ENCODE data around the gene POC1A. TPM values are rescaled to one million over a fixed set of nuclear protein-coding genes. Genes with fewer than 3 reads are reported as not detected.

POC1A gene
- total and polyA plus RNA-seq, 2 donors (not counting 1 experiment from before 2014, with no cell fraction given): 3.8 to 17.7 TPM

- Histone ChIP-seq H3K4me1 (ENCODE audit: control insufficient read depth, extremely low read depth, insufficient read depth, low read length) (peaks cover 21% of the 10 kb centered on the region), H2AFZ (ENCODE audit: low read length) (no peak overlapping the region), H3K4me3 (replicated peaks in 1 of 4; ENCODE audit: control extremely low read depth in 1 of 4, insufficient read depth in 1 of 4, low read depth in 3 of 4, low read length in 4 of 4) (no peak overlapping the region), H3K36me3 (ENCODE audit: control insufficient read depth, insufficient read depth, low read length) (no peaks in the 10 kb centered on the region), H3K4me2 (ENCODE audit: extremely low read depth, insufficient read depth, low read length) (no peak overlapping the region), H4K20me1 (ENCODE audit: control insufficient read depth, extremely low read depth, insufficient read depth, low read length) (no peaks in the 10 kb centered on the region), H3K27me3 (ENCODE audit: control insufficient read depth, insufficient read depth, low read length) (no peaks in the 10 kb centered on the region), H3K9me3 (ENCODE audit: control insufficient read depth, insufficient read depth, low read depth, low read length) (no peaks in the 10 kb centered on the region), H3K9ac (ENCODE audit: insufficient read depth, low read length) (no peak overlapping the region), H3K27ac (ENCODE audit: insufficient read depth, low read length) (no peak overlapping the region), H3K79me2 (ENCODE audit: control insufficient read depth, insufficient read depth, low read length) (no peaks in the 10 kb centered on the region)
- no peak for DNase-seq (ENCODE audit: low read depth in 2 of 2)
- TF ChIP-seq EZH2 (IDR thresholded peaks at IDR 0.05; ENCODE audit: low read length, missing control alignments): no peak
- TF ChIP-seq CTCF (conservative IDR thresholded peaks at IDR 0.05 in 1 of 2, IDR thresholded peaks at IDR 0.05 in 1 of 2; ENCODE audit: low read depth in 1 of 2, low read length in 2 of 2): no peak
Observed at GRCh38 chr3:52188556-52188955, 34.3 kb upstream of the POC1A start.

GRCh38 chr3:52186729-52187128 lies 32.5 kb upstream of the POC1A start:
- Histone ChIP-seq H3K27me3 (ENCODE audit: control insufficient read depth, insufficient read depth, low read length) (no peaks in the 10 kb centered on the region), H3K36me3 (ENCODE audit: control insufficient read depth, insufficient read depth, low read length) (no peaks in the 10 kb centered on the region), H3K4me3 (replicated peaks in 1 of 4; ENCODE audit: control extremely low read depth in 1 of 4, insufficient read depth in 1 of 4, low read depth in 3 of 4, low read length in 4 of 4) (no peak overlapping the region), H3K4me2 (ENCODE audit: extremely low read depth, insufficient read depth, low read length) (no peak overlapping the region), H3K79me2 (ENCODE audit: control insufficient read depth, insufficient read depth, low read length) (no peaks in the 10 kb centered on the region), H3K9me3 (ENCODE audit: control insufficient read depth, insufficient read depth, low read depth, low read length) (no peaks in the 10 kb centered on the region), H3K27ac (ENCODE audit: insufficient read depth, low read length) (no peak overlapping the region), H4K20me1 (ENCODE audit: control insufficient read depth, extremely low read depth, insufficient read depth, low read length) (no peaks in the 10 kb centered on the region), H3K4me1 (ENCODE audit: control insufficient read depth, extremely low read depth, insufficient read depth, low read length) (peaks cover 14% of the 10 kb centered on the region), H3K9ac (ENCODE audit: insufficient read depth, low read length) (no peak overlapping the region), H2AFZ (ENCODE audit: low read length) (no peak overlapping the region)
- DNase-seq (ENCODE audit: low read depth in 2 of 2): no peak
- TF ChIP-seq CTCF (conservative IDR thresholded peaks at IDR 0.05 in 1 of 2, IDR thresholded peaks at IDR 0.05 in 1 of 2; ENCODE audit: low read depth in 1 of 2, low read length in 2 of 2) (no peak), EZH2 (IDR thresholded peaks at IDR 0.05; ENCODE audit: low read length, missing control alignments) (no peak)

- Histone ChIP-seq H3K4me2 (ENCODE audit: extremely low read depth, insufficient read depth, low read length) (no peak overlapping the region), H3K9ac (ENCODE audit: insufficient read depth, low read length) (no peak overlapping the region), H3K4me1 (ENCODE audit: control insufficient read depth, extremely low read depth, insufficient read depth, low read length) (peaks cover 7% of the 10 kb centered on the region), H3K4me3 (replicated peaks in 1 of 4; ENCODE audit: control extremely low read depth in 1 of 4, insufficient read depth in 1 of 4, low read depth in 3 of 4, low read length in 4 of 4) (no peak overlapping the region), H3K79me2 (ENCODE audit: control insufficient read depth, insufficient read depth, low read length) (no peaks in the 10 kb centered on the region), H3K27me3 (ENCODE audit: control insufficient read depth, insufficient read depth, low read length) (no peaks in the 10 kb centered on the region), H3K27ac (ENCODE audit: insufficient read depth, low read length) (no peak overlapping the region), H4K20me1 (ENCODE audit: control insufficient read depth, extremely low read depth, insufficient read depth, low read length) (no peaks in the 10 kb centered on the region), H3K36me3 (ENCODE audit: control insufficient read depth, insufficient read depth, low read length) (no peaks in the 10 kb centered on the region), H2AFZ (ENCODE audit: low read length) (no peak overlapping the region), H3K9me3 (ENCODE audit: control insufficient read depth, insufficient read depth, low read depth, low read length) (no peaks in the 10 kb centered on the region)
- TF ChIP-seq CTCF (conservative IDR thresholded peaks at IDR 0.05 in 1 of 2, IDR thresholded peaks at IDR 0.05 in 1 of 2; ENCODE audit: low read depth in 1 of 2, low read length in 2 of 2) (no peak), EZH2 (IDR thresholded peaks at IDR 0.05; ENCODE audit: low read length, missing control alignments) (no peak)
- DNase-seq (ENCODE audit: low read depth in 2 of 2): no peak
Observed at GRCh38 chr3:52185837-52186236, 31.6 kb upstream of the POC1A start.

Data from fibroblast of lung (primary cell).